GM13976 (cell line): ENCODE data around the gene YIF1B.

ENCODE experiments used
- DNase-seq: peaks from one replicate; pipeline ENCODE4 v3.0.0; 2012; ENCODE audit warnings: low spot score
- CTCF ChIP-seq: IDR thresholded peaks from 2 replicates; pipeline ENCODE4 v1.5.1; 2012; ENCODE audit warnings: borderline replicate concordance, mild to moderate bottlenecking; ENCODE audit not compliant: insufficient read depth; ENCODE audit errors: extremely low read depth, missing control alignments, control extremely low read depth
- in situ Hi-C: fragments of 300-500 bp; cut with MboI; formaldehyde crosslinking; loops from one replicate; pipeline ENCODE4 v1.12.0; 2022; ENCODE audit warnings: low sequenced_read_pairs, mixed read lengths, inconsistent platforms; ENCODE audit not compliant: unreplicated experiment

YIF1B gene

GRCh38 chr19:38266981-38267597 is 48.7 kb downstream of the YIF1B start:
- in situ Hi-C loops = no loop called here
- no peak for TF ChIP-seq CTCF
- no peak for DNase-seq

GRCh38 chr19:38265921-38266429 is 49.8 kb downstream of the YIF1B start:
- DNase-seq = no peak
- in situ Hi-C loops = no loop called here
- no peak for TF ChIP-seq CTCF

- DNase-seq = no peak
- TF ChIP-seq CTCF = no peak
- in situ Hi-C loops = no loop called here
Measured at GRCh38 chr19:38265213-38265861, 50.4 kb downstream of the YIF1B start.

- peak; percentile 69 for DNase-seq
- in situ Hi-C loops = no loop called here
Measured at GRCh38 chr19:38264486-38265212, 51.1 kb downstream of the YIF1B start, which contains the start of gene SPINT2. TSS of gene SPINT2 (plus strand) at chr19:38264573. CDS start at chr19:38264893, 320 bp downstream.

GRCh38 chr19:38263689-38264485 is 51.9 kb downstream of the YIF1B start:
- in situ Hi-C loops = no loop called here
- TF ChIP-seq CTCF = no peak
- DNase-seq = peak; percentile 84

More at GRCh38 chr19:38264486-38265212, 51.1 kb downstream of the YIF1B start, which contains the start of gene SPINT2:
- TF ChIP-seq CTCF = no peak
